Ectodermal cell (in vitro differentiated cells): ENCODE data around the gene NLGN2.

Source experiments
- H3K27ac ChIP-seq: 2 replicates; pipeline ENCODE4 v1.7.0; 2013; ENCODE audit warnings: mild to moderate bottlenecking, low read depth, low read length; ENCODE audit not compliant: insufficient read depth, poor library complexity, severe bottlenecking
- H3K27me3 ChIP-seq: 2 replicates; pipeline ENCODE4 v1.7.0; 2013; ENCODE audit warnings: mild to moderate bottlenecking, low read length; ENCODE audit not compliant: insufficient read depth, control insufficient read depth, poor library complexity, severe bottlenecking
- H3K36me3 ChIP-seq: one replicate; pipeline ENCODE4 v1.7.0; 2013; ENCODE audit warnings: low read length; ENCODE audit not compliant: control insufficient read depth, insufficient read depth
- H3K4me1 ChIP-seq: one replicate; pipeline ENCODE4 v1.7.0; 2013; ENCODE audit warnings: low read length; ENCODE audit not compliant: control insufficient read depth, insufficient read depth
- H3K4me3 ChIP-seq: 2 replicates; pipeline ENCODE4 v1.7.0; 2013; ENCODE audit warnings: low read depth, low read length, control low read depth; ENCODE audit not compliant: insufficient read depth
- H3K9me3 ChIP-seq: 2 replicates; pipeline ENCODE4 v1.7.0; 2013; ENCODE audit warnings: mild to moderate bottlenecking, low read length, moderate library complexity; ENCODE audit not compliant: control insufficient read depth
- WGBS, 2 experiments: methylation state at CpG; one replicate each; pipeline ENCODE4 v1.1.7; 2013; ENCODE audit warnings: missing lambda C conversion rate in 2 of 2; 5-methylcytosine and 5-hydroxymethylcytosine counted together

The NLGN2 gene

DNA sequence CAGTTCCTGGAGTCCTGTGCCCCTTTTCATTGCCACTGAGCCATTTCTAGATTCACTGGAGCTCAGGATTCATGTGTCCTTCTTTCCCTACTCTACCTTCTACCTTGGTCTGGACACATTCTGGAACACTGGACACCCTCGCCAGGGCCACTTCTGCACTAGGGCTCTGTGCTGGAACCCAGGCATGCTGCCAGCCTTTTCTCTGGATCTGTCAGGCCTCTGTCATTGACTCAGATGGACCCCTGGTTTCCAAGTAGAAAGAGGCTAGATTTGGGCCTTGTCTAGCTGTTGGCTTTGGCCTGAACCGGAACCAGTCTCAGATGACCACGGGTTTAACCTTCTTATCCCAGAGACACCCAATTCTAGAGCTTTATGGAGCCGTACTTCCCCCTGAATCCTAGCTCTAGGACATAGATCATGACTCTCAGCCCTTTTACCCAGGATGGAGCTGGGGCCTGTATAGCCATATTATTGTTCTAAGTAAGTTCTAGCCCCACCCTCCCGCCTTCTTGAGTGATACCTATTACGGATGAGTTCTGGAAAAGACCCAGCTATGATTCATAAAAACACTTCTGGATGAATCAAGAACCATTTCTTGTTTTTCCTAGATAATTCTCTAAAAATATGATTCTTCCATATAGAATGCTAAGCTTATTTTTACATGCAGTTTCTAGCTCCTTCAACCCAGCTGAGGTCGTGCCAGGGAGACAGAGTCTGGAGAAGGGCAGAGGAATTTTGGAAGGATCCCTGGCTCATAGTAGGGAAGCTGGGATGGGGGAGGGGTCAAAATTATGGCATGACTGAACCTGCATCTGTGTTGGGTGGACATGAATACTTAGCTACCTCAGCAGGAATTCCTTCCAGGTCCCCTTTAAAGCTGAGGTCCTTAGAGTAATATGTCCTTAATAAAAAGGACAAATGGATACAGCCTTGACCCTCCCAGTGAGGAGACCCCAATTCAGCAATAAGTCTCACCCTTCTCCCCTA lies 36.1 kb downstream of the NLGN2 start:
- peaks cover 33% of the 10 kb centered on the region for H3K27me3 ChIP-seq
- WGBS, 2 experiments = 84 to 89% methylated on average over 7 of the region's 7 CpGs

GRCh38 chr17:7444682-7445618 lies 37.3 kb downstream of the NLGN2 start, which contains the start of gene CHRNB1:
Gene CHRNB1 (plus strand): TSS chr17:7445061. CDS start chr17:7445128, 67 bp downstream.
- Histone ChIP-seq H3K36me3 (no peaks in the 10 kb centered on the region), H3K27me3 (peaks cover 22% of the 10 kb centered on the region), H3K4me1 (peaks cover 26% of the 10 kb centered on the region), H3K27ac (peak within 1 kb of the TSS; percentile 53), H3K4me3 (peak within 1 kb of the TSS; percentile 46), H3K9me3 (no peaks in the 10 kb centered on the region)
- WGBS, 2 experiments = 2 to 3% methylated on average over 51 of the region's 51 CpGs

More for the DNA sequence above, 36.1 kb downstream of the NLGN2 start:
- H3K4me3 ChIP-seq = no peak overlapping the region
- H3K9me3 ChIP-seq = no peaks in the 10 kb centered on the region
- H3K4me1 ChIP-seq = peaks cover 31% of the 10 kb centered on the region
- H3K36me3 ChIP-seq = no peaks in the 10 kb centered on the region
- no peak overlapping the region for H3K27ac ChIP-seq

GRCh38 chr17:7445619-7445968 lies 37.9 kb downstream of the NLGN2 start:
- Histone ChIP-seq H3K27ac (no peak overlapping the region), H3K36me3 (no peaks in the 10 kb centered on the region), H3K9me3 (no peaks in the 10 kb centered on the region), H3K4me1 (peaks cover 26% of the 10 kb centered on the region), H3K4me3 (peak overlapping the region; percentile 46), H3K27me3 (peaks cover 21% of the 10 kb centered on the region)
- WGBS, 2 experiments = 1 to 3% methylated on average over 16 of the region's 16 CpGs

GRCh38 chr17:7448461-7448860 lies 40.8 kb downstream of the NLGN2 start:
- peaks cover 20% of the 10 kb centered on the region for H3K4me1 ChIP-seq
- 92 to 97% methylated on average over 7 of the region's 7 CpGs for WGBS, 2 experiments
- H3K4me3 ChIP-seq = no peak overlapping the region
- peaks cover 7% of the 10 kb centered on the region for H3K27me3 ChIP-seq
- H3K27ac ChIP-seq = no peak overlapping the region
- H3K36me3 ChIP-seq = no peaks in the 10 kb centered on the region
- no peaks in the 10 kb centered on the region for H3K9me3 ChIP-seq

DNA sequence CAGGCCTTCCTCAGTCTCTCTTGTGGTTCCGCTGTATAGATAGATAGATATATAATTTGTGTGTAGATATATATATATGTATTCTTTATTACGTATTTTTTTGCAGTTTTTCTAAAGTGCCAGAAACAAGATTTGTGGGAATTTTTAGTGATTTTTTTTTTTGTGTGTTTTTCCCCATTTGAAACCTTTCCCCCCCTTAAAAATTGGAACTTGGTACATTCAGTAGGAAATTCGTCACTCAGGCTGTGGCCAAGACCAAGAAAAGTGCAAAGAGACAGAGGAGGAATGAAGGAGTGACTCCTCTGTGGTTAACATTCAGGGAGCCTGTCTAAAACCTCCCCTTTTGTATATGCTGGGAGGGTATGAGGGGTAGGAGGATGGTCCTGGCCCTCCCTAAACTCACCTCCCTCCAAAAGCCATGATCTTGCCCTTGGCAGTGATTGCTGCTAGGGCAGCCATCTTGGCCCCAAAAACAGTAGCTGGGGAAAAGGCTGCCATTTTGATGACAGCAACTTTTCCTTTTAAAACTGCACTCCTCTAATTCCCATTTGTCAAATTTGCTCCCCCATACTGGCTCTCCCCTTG lies 52.4 kb downstream of the NLGN2 start:
- H3K4me3 ChIP-seq = no peak overlapping the region
- peaks cover 6% of the 10 kb centered on the region for H3K4me1 ChIP-seq
- no peak overlapping the region for H3K27ac ChIP-seq
- no peaks in the 10 kb centered on the region for H3K9me3 ChIP-seq
- no peaks in the 10 kb centered on the region for H3K27me3 ChIP-seq
- WGBS, 2 experiments = 55 to 92% methylated on average over 1 to 2 of the region's 3 CpGs
- H3K36me3 ChIP-seq = peaks cover 4% of the 10 kb centered on the region

GRCh38 chr17:7460850-7461660 lies 53.4 kb downstream of the NLGN2 start:
- Histone ChIP-seq H3K4me1 (peaks cover 6% of the 10 kb centered on the region), H3K27ac (no peak overlapping the region), H3K36me3 (peaks cover 4% of the 10 kb centered on the region), H3K27me3 (no peaks in the 10 kb centered on the region), H3K4me3 (no peak overlapping the region), H3K9me3 (no peaks in the 10 kb centered on the region)
- WGBS, 2 experiments = 66 to 69% methylated on average over 7 of the region's 7 CpGs

DNA sequence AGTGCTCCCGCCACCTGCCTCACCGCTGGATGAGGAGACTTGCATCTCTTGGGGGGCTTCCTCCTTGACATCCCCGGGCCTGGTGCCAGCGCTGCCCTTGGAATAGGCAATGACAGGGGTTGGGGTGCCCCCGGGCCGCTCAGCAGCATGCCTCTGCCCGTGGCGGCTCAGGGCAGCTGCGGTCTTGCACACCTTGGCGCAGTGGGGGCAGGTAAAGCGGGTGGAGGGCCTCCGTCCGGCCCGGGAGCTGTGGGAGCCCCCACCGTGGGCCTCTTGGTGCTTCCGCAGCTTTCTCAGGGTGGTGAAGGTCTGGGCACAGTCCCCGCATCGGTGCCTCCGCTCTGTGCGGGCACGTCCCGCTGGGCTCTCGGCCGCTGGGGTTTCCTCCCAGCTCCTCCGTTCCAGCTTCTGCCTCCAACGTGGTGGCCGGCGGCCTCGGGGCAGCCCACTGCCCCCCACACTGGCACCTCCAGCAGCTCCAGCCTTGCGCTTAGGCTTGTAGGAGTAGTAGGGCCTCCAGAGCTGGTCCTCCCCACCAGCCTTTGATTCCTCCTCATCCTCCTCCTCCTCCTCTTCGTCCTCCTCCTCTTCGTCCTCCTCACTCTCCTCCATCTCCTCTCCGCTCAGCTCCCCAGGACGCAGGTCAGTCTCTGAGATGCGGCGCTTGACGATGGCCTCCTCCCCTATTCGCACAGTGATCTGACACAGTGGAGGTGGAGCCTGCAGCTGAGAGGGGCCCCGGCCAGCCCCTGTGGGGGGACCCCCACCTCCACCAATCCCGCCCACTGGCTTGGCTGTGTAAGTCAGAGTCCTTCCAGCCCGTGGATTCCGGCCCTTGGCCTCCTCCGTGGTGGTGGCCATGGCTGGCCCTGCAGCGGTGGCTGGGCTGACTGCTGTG lies 55.1 kb downstream of the NLGN2 start:
- Histone ChIP-seq H3K27me3 (no peaks in the 10 kb centered on the region), H3K9me3 (no peaks in the 10 kb centered on the region), H3K4me1 (peaks cover 10% of the 10 kb centered on the region), H3K4me3 (no peak overlapping the region), H3K36me3 (peaks cover 4% of the 10 kb centered on the region), H3K27ac (no peak overlapping the region)
- WGBS, 2 experiments = 95% methylated on average over 44 of the region's 44 CpGs

- WGBS, 2 experiments = 92% methylated on average over 13 to 14 of the region's 14 CpGs
These were observed 55.8 kb downstream of the NLGN2 start for GRCh38 chr17:7463372-7463846.

More at GRCh38 chr17:7463372-7463846, 55.8 kb downstream of the NLGN2 start:
- no peaks in the 10 kb centered on the region for H3K9me3 ChIP-seq
- no peak overlapping the region for H3K4me3 ChIP-seq
- no peaks in the 10 kb centered on the region for H3K27me3 ChIP-seq
- H3K27ac ChIP-seq = no peak overlapping the region
- peaks cover 12% of the 10 kb centered on the region for H3K4me1 ChIP-seq
- peaks cover 4% of the 10 kb centered on the region for H3K36me3 ChIP-seq
